Lung microvascular endothelial cell (primary cell): ENCODE results near the gene RFX6. TPM values are rescaled to one million over a fixed set of nuclear protein-coding genes. Genes with fewer than 3 reads are reported as not detected.

Experiments
- DNase-seq, 2 donors: peaks; one replicate each; pipeline versions ENCODE4 v3.0.0 to v3.0.0-alpha.2; 2010; ENCODE audit warnings: low read depth in 2 of 2
- total RNA-seq: library from RNA; depleted of rRNA; stranded (reverse); fragments of >200 nt; gene quantifications from 2 replicates; pipeline ENCODE4 v1.2.1, GENCODE V29; 2014

RFX6 gene
- total RNA-seq, 1 donor from 2014 or later, result not detected

DNA sequence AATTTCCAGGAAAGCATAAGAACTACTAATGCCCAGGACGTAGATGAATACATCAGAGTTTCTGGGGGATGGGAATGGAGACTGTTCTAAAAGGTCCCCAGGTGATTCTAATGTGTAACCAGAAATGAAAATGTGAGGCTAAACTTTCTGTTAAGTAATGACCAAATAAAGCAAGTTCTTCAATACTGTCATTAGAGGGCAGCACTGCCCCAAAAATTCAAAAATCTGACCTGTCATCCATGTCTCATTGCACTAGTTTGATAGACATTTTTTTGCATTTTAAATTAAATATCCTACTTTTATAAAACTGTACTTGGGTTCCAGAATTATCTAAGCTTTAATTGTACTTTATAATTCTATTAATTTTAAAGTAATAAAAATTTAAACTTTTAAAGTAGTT lies 94.9 kb downstream of the RFX6 start:
- peak; percentile 53 to 65 for DNase-seq

DNA sequence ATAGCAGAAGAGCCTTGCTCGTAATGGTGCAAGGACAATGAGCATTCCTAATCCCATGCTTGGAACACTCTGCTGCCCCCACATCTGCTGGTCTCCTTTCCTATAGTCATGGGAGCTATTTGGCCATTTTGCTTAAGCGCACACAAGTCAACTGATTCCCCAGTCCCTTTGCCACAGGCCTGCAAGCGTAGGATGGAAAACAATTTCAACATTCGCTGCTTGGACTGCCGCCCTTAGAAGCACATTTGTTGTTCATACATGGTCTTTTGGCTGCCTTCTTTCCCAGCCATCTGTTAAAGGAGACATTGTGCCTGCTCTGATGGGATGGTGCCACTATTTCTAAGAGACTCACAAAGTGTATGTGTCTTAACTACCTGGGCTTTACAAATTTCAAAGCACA lies 96.9 kb downstream of the RFX6 start:
- no peak for DNase-seq

- no peak for DNase-seq
Measured at GRCh38 chr6:116974526-116975316, 97.7 kb downstream of the RFX6 start.

DNA sequence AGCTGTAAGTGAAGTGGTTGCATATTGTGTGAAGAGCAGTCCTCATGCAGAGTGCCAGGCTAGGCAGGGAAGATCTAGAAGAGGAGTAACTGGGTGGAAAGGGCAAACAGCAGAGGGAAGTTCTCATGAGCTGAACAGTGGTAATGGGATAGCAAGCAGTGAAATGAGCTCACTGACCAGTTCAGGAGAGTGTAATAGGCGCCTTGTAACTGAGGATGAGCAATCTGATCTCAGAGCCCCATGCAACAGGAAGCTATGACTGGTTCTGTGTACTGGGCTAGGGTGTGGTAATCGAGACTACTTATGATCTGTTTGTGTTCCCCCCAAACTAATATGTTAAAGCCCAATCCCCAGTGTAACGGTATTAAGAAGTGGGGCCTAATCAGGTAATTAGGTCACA lies 98.6 kb downstream of the RFX6 start:
- DNase-seq, result peak; percentile 1 to 21

DNA sequence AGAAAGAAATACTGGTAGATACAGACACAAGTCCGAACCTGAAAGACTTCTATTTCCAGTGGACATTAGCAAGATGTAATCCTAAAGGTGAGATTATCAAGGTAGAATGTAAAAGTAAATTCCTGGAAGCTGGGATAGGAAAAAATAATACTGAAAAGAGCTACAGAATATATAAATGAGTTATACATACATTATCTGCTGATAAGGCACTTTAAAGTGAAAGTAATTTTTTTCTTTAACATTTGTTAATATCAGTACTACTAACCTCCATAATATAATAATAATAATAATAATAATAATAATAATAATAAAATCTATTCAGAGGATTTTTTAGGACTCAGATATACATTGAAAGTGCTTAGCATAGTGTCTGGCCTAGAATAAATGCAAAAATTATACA lies 102.5 kb downstream of the RFX6 start:
- DNase-seq, result no peak

Other genes starting within 250 kb of the RFX6 start
- 17.2 and 34.7 TPM in 2 replicates for gene ZUP1, start 208.5 kb upstream of the RFX6 start, total RNA-seq
- 5.2 and 14.5 TPM in 2 replicates for gene KPNA5, start 196.0 kb upstream of the RFX6 start, total RNA-seq
- gene FAM162B, start 111.5 kb upstream of the RFX6 start, total RNA-seq, result 5.2 and 14.1 TPM in 2 replicates
- gene GPRC6A, start 48.2 kb upstream of the RFX6 start, total RNA-seq, result not detected in 2 replicates